ENCODE measurements around the gene GNG2.

DNA sequence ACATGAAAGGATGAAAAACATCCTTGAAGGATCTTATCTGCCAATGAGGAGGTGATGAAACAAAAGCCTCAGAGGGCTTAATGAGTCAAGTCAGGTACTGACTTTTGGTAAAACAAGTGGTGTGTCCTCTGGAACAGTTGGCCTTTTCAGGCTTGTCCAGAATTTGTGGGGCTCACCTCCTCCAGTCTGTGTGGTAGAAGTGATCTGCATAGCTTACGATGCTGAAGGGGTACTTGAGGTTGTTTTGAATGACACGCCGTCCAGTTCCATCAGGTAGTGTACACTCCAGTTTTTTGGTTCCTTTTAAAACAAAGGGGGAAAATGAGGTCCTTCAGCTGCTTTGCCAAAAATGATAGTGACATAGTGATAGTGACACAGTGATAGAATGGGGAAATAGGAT lies 145.9 kb downstream of the GNG2 start:
- TF ChIP-seq, protein P1, sequence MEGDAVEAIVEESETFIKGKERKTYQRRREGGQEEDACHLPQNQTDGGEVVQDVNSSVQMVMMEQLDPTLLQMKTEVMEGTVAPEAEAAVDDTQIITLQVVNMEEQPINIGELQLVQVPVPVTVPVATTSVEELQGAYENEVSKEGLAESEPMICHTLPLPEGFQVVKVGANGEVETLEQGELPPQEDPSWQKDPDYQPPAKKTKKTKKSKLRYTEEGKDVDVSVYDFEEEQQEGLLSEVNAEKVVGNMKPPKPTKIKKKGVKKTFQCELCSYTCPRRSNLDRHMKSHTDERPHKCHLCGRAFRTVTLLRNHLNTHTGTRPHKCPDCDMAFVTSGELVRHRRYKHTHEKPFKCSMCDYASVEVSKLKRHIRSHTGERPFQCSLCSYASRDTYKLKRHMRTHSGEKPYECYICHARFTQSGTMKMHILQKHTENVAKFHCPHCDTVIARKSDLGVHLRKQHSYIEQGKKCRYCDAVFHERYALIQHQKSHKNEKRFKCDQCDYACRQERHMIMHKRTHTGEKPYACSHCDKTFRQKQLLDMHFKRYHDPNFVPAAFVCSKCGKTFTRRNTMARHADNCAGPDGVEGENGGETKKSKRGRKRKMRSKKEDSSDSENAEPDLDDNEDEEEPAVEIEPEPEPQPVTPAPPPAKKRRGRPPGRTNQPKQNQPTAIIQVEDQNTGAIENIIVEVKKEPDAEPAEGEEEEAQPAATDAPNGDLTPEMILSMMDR (IDR thresholded peaks at IDR 0.05; ENCODE audit: low read length): no peak
- no peak for TF ChIP-seq EZH2phosphoT487 (IDR thresholded peaks at IDR 0.05; ENCODE audit: low read length)
- TF ChIP-seq EZH2 (optimal IDR thresholded peaks at IDR 0.05; ENCODE audit: low read depth, low read length): no peak

All from MM.1S (cell line).